Tongue (tissue), 2 donors: ENCODE measurements around the gene AGAP1. TPM values are rescaled to one million over a fixed set of nuclear protein-coding genes. Genes with fewer than 3 reads are reported as not detected.

Source experiments
- DNase-seq: peaks from one replicate; pipeline ENCODE4 v3.0.0-alpha.2; 2015
- total RNA-seq: library from RNA; depleted of rRNA; stranded (reverse); fragments of >200 nt; gene quantifications from one replicate; pipeline ENCODE4 v1.2.3, GENCODE V29; 2014

The AGAP1 gene
- total RNA-seq, 1 donor from 2014 or later, result 33.0 TPM

- no peak for DNase-seq
These were observed 197.1 kb downstream of the AGAP1 start for GRCh38 chr2:235690809-235691450.

GRCh38 chr2:235692076-235692475, 198.2 kb downstream of the AGAP1 start:
- DNase-seq, result no peak

- no peak for DNase-seq
These were observed 198.9 kb downstream of the AGAP1 start for GRCh38 chr2:235692671-235693171.

GRCh38 chr2:235693279-235693678, 199.4 kb downstream of the AGAP1 start:
- DNase-seq, result no peak

- DNase-seq, result peak; percentile 35
These were observed 201.1 kb downstream of the AGAP1 start for GRCh38 chr2:235694721-235695601.

- DNase-seq, result no peak
These were observed 201.7 kb downstream of the AGAP1 start for GRCh38 chr2:235695602-235695895.

GRCh38 chr2:235697041-235697440, 203.2 kb downstream of the AGAP1 start:
- no peak for DNase-seq

- no peak for DNase-seq
These were observed 204.2 kb downstream of the AGAP1 start for GRCh38 chr2:235698028-235698427.

GRCh38 chr2:235698491-235698890, 204.6 kb downstream of the AGAP1 start:
- DNase-seq, result no peak

GRCh38 chr2:235699576-235699975, 205.7 kb downstream of the AGAP1 start:
- DNase-seq, result no peak

- DNase-seq, result no peak
These were observed 207.6 kb downstream of the AGAP1 start for GRCh38 chr2:235701206-235701981.

- no peak for DNase-seq
These were observed 208.3 kb downstream of the AGAP1 start for GRCh38 chr2:235702186-235702585.

- no peak for DNase-seq
These were observed 210.0 kb downstream of the AGAP1 start for GRCh38 chr2:235703711-235704295.

GRCh38 chr2:235705296-235705695, 211.5 kb downstream of the AGAP1 start:
- no peak for DNase-seq

- DNase-seq, result no peak
These were observed 212.7 kb downstream of the AGAP1 start for GRCh38 chr2:235706506-235706905.

GRCh38 chr2:235707411-235708096, 213.7 kb downstream of the AGAP1 start:
- DNase-seq, result no peak

- DNase-seq, result no peak
These were observed 215.4 kb downstream of the AGAP1 start for GRCh38 chr2:235709124-235709813.

- DNase-seq, result no peak
These were observed 216.4 kb downstream of the AGAP1 start for GRCh38 chr2:235709969-235710879.

GRCh38 chr2:235710933-235711332, 217.1 kb downstream of the AGAP1 start:
- no peak for DNase-seq

- DNase-seq, result no peak
These were observed 217.7 kb downstream of the AGAP1 start for GRCh38 chr2:235711527-235711926.
